BJ (cell line): Measurements from ENCODE around the gene RIC1. TPM values are rescaled to one million over a fixed set of nuclear protein-coding genes. Genes with fewer than 3 reads are reported as not detected.

ENCODE experiments used
- CTCF ChIA-PET: fragments of 350-600 bp; formaldehyde crosslinking; extraction: SDS; loops from one replicate; lab custom pipeline; 2021; ENCODE audit warnings: antibody characterized with exemption, inconsistent platforms; lab: Yijun Ruan, JAX
- POLR2A ChIA-PET: fragments of 300-600 bp; sonication (Branson Sonifier 250); formaldehyde crosslinking; extraction: SDS; loops from one replicate; lab custom pipeline; 2021; ENCODE audit warnings: antibody characterized with exemption; lab: Charles Lee
- DNase-seq: peaks from one replicate; pipeline ENCODE4 v3.0.0-alpha.2; 2011; ENCODE audit warnings: low read depth
- H3K27me3 ChIP-seq: 2 replicates; pipeline ENCODE4 v1.6.0; 2011; ENCODE audit warnings: low read length; ENCODE audit not compliant: control insufficient read depth, insufficient read depth
- H3K36me3 ChIP-seq: 2 replicates; pipeline ENCODE4 v1.5.1; 2011; ENCODE audit warnings: low read length; ENCODE audit not compliant: control insufficient read depth, insufficient read depth
- H3K4me3 ChIP-seq: 2 replicates; pipeline ENCODE4 v1.5.1; 2011; ENCODE audit warnings: low read depth, mild to moderate bottlenecking, control low read depth, low read length
- CTCF ChIP-seq: IDR thresholded peaks from 2 replicates; pipeline ENCODE4 v1.5.1; 2011; ENCODE audit warnings: low read depth, mild to moderate bottlenecking, control low read depth, inconsistent platforms, low read length, moderate library complexity; ENCODE audit not compliant: insufficient read depth
- polyA plus RNA-seq: library from polyadenylated mRNA; depleted of rRNA; stranded (reverse); fragments of >200 nt; gene quantifications from 2 replicates; pipeline ENCODE4 v1.2.3, GENCODE V29; 2011

The RIC1 gene
- polyA plus RNA-seq, 1 experiment, result 52.3 TPM

- POLR2A ChIA-PET, result no interaction called here
- no peak for TF ChIP-seq CTCF
- CTCF ChIA-PET, result interaction anchor here (0.8 to 2.0 kb wide), 5 partner anchors 11 to 833 kb away, joined by 3 to 6 read pairs (median 3); partner anchors contain the start of gene CD274
Observed at GRCh38 chr9:5596173-5596572, 32.7 kb upstream of the RIC1 start.

GRCh38 chr9:5608298-5609225 lies 20.3 kb upstream of the RIC1 start:
- DNase-seq, result no peak
- ChIA-PET CTCF (interaction anchor here (0.7 to 4.0 kb wide), 4 partner anchors 8 to 859 kb away, joined by 3 to 17 read pairs (median 3); partner anchors contain the start of gene CD274), POLR2A (no interaction called here)
- no peaks in the 10 kb centered on the region for H3K27me3 ChIP-seq
- H3K4me3 ChIP-seq, result no peak overlapping the region
- H3K36me3 ChIP-seq, result no peaks in the 10 kb centered on the region
- TF ChIP-seq CTCF, result no peak

More at GRCh38 chr9:5596173-5596572, 32.7 kb upstream of the RIC1 start:
- Histone ChIP-seq H3K36me3 (no peaks in the 10 kb centered on the region), H3K4me3 (no peak overlapping the region), H3K27me3 (no peaks in the 10 kb centered on the region)
- no peak for DNase-seq

GRCh38 chr9:5609226-5609596 lies 19.7 kb upstream of the RIC1 start:
- CTCF ChIA-PET, result interaction anchor here (0.9 to 4.0 kb wide), 3 partner anchors 9 to 159 kb away, joined by 3 to 17 read pairs (median 3); partner anchors contain the start of gene CD274
- Histone ChIP-seq H3K4me3 (no peak overlapping the region), H3K27me3 (no peaks in the 10 kb centered on the region), H3K36me3 (no peaks in the 10 kb centered on the region)
- no peak for DNase-seq
- POLR2A ChIA-PET, result no interaction called here
- no peak for TF ChIP-seq CTCF

- POLR2A ChIA-PET, result interaction anchor here (0.6 kb wide), 1 partner anchor 521 kb away, joined by 7 read pairs; no protein-coding TSS in a partner anchor
- H3K27me3 ChIP-seq, result no peaks in the 10 kb centered on the region
- DNase-seq, result no peak
- no peak overlapping the region for H3K4me3 ChIP-seq
- no peak for TF ChIP-seq CTCF
- no peaks in the 10 kb centered on the region for H3K36me3 ChIP-seq
- CTCF ChIA-PET, result interaction anchor here (1.4 to 4.0 kb wide), 3 partner anchors 10 to 21 kb away, joined by 3 to 17 read pairs (median 5); no protein-coding TSS in a partner anchor
Observed at GRCh38 chr9:5610491-5610890, 18.4 kb upstream of the RIC1 start.
